H9 (cell line): ENCODE results near the gene PPP1R14C. TPM values are rescaled to one million over a fixed set of nuclear protein-coding genes. Genes with fewer than 3 reads are reported as not detected.

Experiments used
- DNase-seq: peaks from one replicate; pipeline ENCODE4 v3.0.0-alpha.2; 2017
- H2AFZ ChIP-seq: one replicate; pipeline ENCODE4 v1.6.1; 2013; ENCODE audit warnings: mild to moderate bottlenecking, low read length, control low read depth, moderate library complexity
- H2AK5ac ChIP-seq: 2 replicates; pipeline ENCODE4 v1.6.1; 2013; ENCODE audit warnings: low read length, control low read depth, mixed read lengths; ENCODE audit not compliant: insufficient read length
- H2BK120ac ChIP-seq: one replicate; pipeline ENCODE4 v1.6.1; 2013; ENCODE audit warnings: low read depth, mild to moderate bottlenecking, low read length, control low read depth, inconsistent platforms; ENCODE audit not compliant: poor library complexity, severe bottlenecking
- H2BK12ac ChIP-seq: 2 replicates; pipeline ENCODE4 v1.6.1; 2013; ENCODE audit warnings: low read length, control low read depth, mixed read lengths, low read depth; ENCODE audit not compliant: insufficient read length
- H2BK15ac ChIP-seq: 2 replicates; pipeline ENCODE4 v1.6.1; 2013; ENCODE audit warnings: low read depth, low read length, control low read depth
- H2BK20ac ChIP-seq: one replicate; pipeline ENCODE4 v1.6.1; 2013; ENCODE audit warnings: low read depth, mild to moderate bottlenecking, low read length, control low read depth, inconsistent platforms; ENCODE audit not compliant: poor library complexity, severe bottlenecking
- H2BK5ac ChIP-seq: 2 replicates; pipeline ENCODE4 v1.6.1; 2013; ENCODE audit warnings: low read length, control low read depth, mixed read lengths; ENCODE audit not compliant: insufficient read length
- H3K14ac ChIP-seq: 2 replicates; pipeline ENCODE4 v1.6.1; 2013; ENCODE audit warnings: low read length, control low read depth; ENCODE audit not compliant: insufficient read depth
- H3K18ac ChIP-seq: 2 replicates; pipeline ENCODE4 v1.6.1; 2013; ENCODE audit warnings: low read depth, mild to moderate bottlenecking, mixed read lengths, low read length, control low read depth; ENCODE audit not compliant: insufficient read length
- H3K23ac ChIP-seq: 2 replicates; pipeline ENCODE4 v1.6.1; 2013; ENCODE audit warnings: low read length, control low read depth, mixed read lengths, low read depth; ENCODE audit not compliant: insufficient read length
- H3K23me2 ChIP-seq: 2 replicates; pipeline ENCODE4 v1.6.1; 2013; ENCODE audit warnings: low read depth, mild to moderate bottlenecking, mixed read lengths, low read length, control low read depth; ENCODE audit not compliant: insufficient read length, poor library complexity, severe bottlenecking
- H3K27ac ChIP-seq: 2 replicates; pipeline ENCODE4 v1.5.1; 2013; ENCODE audit warnings: low read length, control low read depth, mixed read lengths, low read depth; ENCODE audit not compliant: insufficient read length
- H3K27me3 ChIP-seq: 2 replicates; pipeline ENCODE4 v1.6.1; 2013; ENCODE audit warnings: low read length, control low read depth, inconsistent platforms; ENCODE audit not compliant: insufficient read depth
- H3K4ac ChIP-seq: 2 replicates; pipeline ENCODE4 v1.6.1; 2013; ENCODE audit warnings: low read depth, mild to moderate bottlenecking, control low read depth, inconsistent platforms, low read length, moderate library complexity
- H3K4me1 ChIP-seq: 2 replicates; pipeline ENCODE4 v1.6.1; 2013; ENCODE audit warnings: low read length, control low read depth, inconsistent platforms; ENCODE audit not compliant: insufficient read depth
- H3K4me2 ChIP-seq: 2 replicates; pipeline ENCODE4 v1.6.1; 2013; ENCODE audit warnings: low read length, control low read depth, mixed read lengths; ENCODE audit not compliant: insufficient read length, insufficient read depth
- H3K56ac ChIP-seq: 2 replicates; pipeline ENCODE4 v1.6.1; 2013; ENCODE audit warnings: low read depth, mild to moderate bottlenecking, mixed read lengths, low read length, control low read depth; ENCODE audit not compliant: insufficient read length
- H3K79me1 ChIP-seq: 2 replicates; pipeline ENCODE4 v1.6.1; 2013; ENCODE audit warnings: low read depth, mild to moderate bottlenecking, moderate library complexity, low read length, control low read depth, inconsistent platforms; ENCODE audit not compliant: insufficient read depth, poor library complexity, severe bottlenecking
- H3K79me2 ChIP-seq: 2 replicates; pipeline ENCODE4 v1.6.1; 2013; ENCODE audit warnings: low read length, control low read depth, inconsistent platforms; ENCODE audit not compliant: insufficient read depth
- H3K9ac ChIP-seq: 2 replicates; pipeline ENCODE4 v1.6.1; 2013; ENCODE audit warnings: low read length, control low read depth, mixed read lengths; ENCODE audit not compliant: insufficient read length; ENCODE audit errors: extremely low read depth
- H3K9me3 ChIP-seq: one replicate; pipeline ENCODE4 v1.6.1; 2013; ENCODE audit warnings: low read depth, low read length, inconsistent platforms; ENCODE audit not compliant: control insufficient read depth
- H3T11ph ChIP-seq: one replicate; pipeline ENCODE4 v1.6.1; 2013; ENCODE audit warnings: mild to moderate bottlenecking, low read length, control low read depth, inconsistent platforms
- H4K20me1 ChIP-seq: one replicate; pipeline ENCODE4 v1.6.1; 2013; ENCODE audit not compliant: control insufficient read depth, insufficient read length, insufficient read depth
- H4K5ac ChIP-seq: 2 replicates; pipeline ENCODE4 v1.6.1; 2013; ENCODE audit warnings: low read depth, mild to moderate bottlenecking, mixed read lengths, low read length, control low read depth; ENCODE audit not compliant: insufficient read length
- H4K8ac ChIP-seq: replicated peaks from 2 replicates; pipeline ENCODE4 v1.6.1; 2013; ENCODE audit warnings: low read length, control low read depth, mixed read lengths, low read depth; ENCODE audit not compliant: insufficient read length
- H4K91ac ChIP-seq: 2 replicates; pipeline ENCODE4 v1.6.1; 2013; ENCODE audit warnings: low read depth, mild to moderate bottlenecking, moderate library complexity, mixed read lengths, low read length, control low read depth; ENCODE audit not compliant: insufficient read length
- H3K27ac Mint-ChIP-seq, 3 experiments: 2 replicates in 2 of 3; 3 replicates in 1 of 3; pipeline ENCODE4 v1.8.0; 2020 to 2021; ENCODE audit warnings: mixed read lengths in 3 of 3, mild to moderate bottlenecking in 1 of 3, moderate library complexity in 1 of 3
- H3K27me3 Mint-ChIP-seq: 2 replicates; pipeline ENCODE4 v1.8.0; 2021; ENCODE audit warnings: low read depth, mild to moderate bottlenecking, moderate library complexity, mixed read lengths
- H3K36me3 Mint-ChIP-seq, 3 experiments: 2 replicates in 2 of 3; 3 replicates in 1 of 3; pipeline ENCODE4 v1.8.0; 2020 to 2021; ENCODE audit warnings: low read depth in 3 of 3, mixed read lengths in 3 of 3; ENCODE audit not compliant: insufficient read depth in 1 of 3
- H3K4me1 Mint-ChIP-seq, 2 experiments: 2 replicates each; pipeline ENCODE4 v1.8.0; 2020; ENCODE audit warnings: mixed read lengths in 2 of 2
- H3K4me3 Mint-ChIP-seq, 2 experiments: 2 replicates in 1 of 2; 3 replicates in 1 of 2; pipeline ENCODE4 v1.8.0; 2020 to 2021; ENCODE audit warnings: mild to moderate bottlenecking in 2 of 2, mixed read lengths in 2 of 2, moderate library complexity in 1 of 2
- H3K9me3 Mint-ChIP-seq, 2 experiments: 2 replicates in 1 of 2; 3 replicates in 1 of 2; pipeline ENCODE4 v1.8.0; 2020; ENCODE audit warnings: mild to moderate bottlenecking in 2 of 2, mixed read lengths in 2 of 2, moderate library complexity in 1 of 2
- WGBS: extraction: QIAGEN DNeasy Blood & Tissue Kit; methylation state at CpG from one replicate; pipeline ENCODE4 v1.1.7; 2013; ENCODE audit warnings: missing lambda C conversion rate, low lambda C conversion rate, mixed read lengths; ENCODE audit not compliant: insufficient read length; ENCODE audit errors: extremely low coverage; 5-methylcytosine and 5-hydroxymethylcytosine counted together
- total RNA-seq: library from RNA; stranded (reverse); gene quantifications from 2 replicates; pipeline ENCODE4 v1.2.1, GENCODE V29; 2021
- TF ChIP-seq, protein P1 (sequence below): fragments of 200-600 bp; sonication (generic); conservative IDR thresholded peaks from 3 replicates; pipeline ENCODE4 v1.8.0; 2021; ENCODE audit warnings: antibody characterized with exemption, mild to moderate bottlenecking

The PPP1R14C gene
- total RNA-seq, 1 experiment from 2014 or later: 0.37 TPM

DNA sequence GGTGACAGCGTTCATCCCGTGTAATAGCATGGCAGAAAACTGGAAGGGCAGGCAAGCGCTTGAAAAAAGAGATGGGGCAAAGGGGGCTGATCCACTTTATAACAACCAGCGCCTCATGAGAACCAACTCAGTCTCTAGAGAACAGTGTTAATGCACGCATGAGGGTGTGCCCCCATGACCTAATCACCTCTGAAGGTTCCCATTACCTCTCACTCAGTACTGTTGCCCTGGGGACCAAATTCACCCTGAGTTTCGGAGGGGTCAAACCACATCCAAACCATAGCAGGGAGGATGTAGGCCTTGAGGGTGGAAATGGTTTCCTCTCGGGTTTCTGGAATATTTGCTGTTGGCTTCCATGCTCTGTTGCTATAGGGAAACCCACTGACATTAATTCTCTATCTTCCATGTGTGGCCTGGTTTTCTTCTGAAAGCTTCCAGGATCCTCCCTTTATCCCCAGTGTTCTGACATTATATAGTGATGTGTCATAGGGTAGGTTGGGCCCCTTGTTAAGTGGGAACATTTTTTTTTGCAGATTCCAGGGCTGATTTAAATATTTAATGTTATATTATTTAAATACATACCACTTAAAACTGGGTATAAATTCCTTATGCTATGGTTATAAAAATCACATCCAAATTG, 65.2 kb downstream of the PPP1R14C start:
- Histone ChIP-seq H3K18ac (no peak overlapping the region), H2AK5ac (no peak overlapping the region), H2BK12ac (no peak overlapping the region), H3T11ph (no peak overlapping the region), H2BK120ac (no peak overlapping the region), H3K79me1 (no peaks in the 10 kb centered on the region), H4K91ac (no peak overlapping the region), H3K4ac (no peak overlapping the region), H4K8ac (no peak overlapping the region), H3K27ac (no peak overlapping the region), H3K23ac (no peak overlapping the region), H4K20me1 (no peaks in the 10 kb centered on the region), H3K14ac (no peak overlapping the region), H2BK20ac (no peak overlapping the region), H2AFZ (no peak overlapping the region), H3K9ac (no peak overlapping the region), H3K9me3 (no peaks in the 10 kb centered on the region), H3K4me1 (0 out of 2 replicates have a peak, but pooled peaks cover 4% of the 10 kb centered on the region), H4K5ac (no peak overlapping the region), H3K56ac (no peak overlapping the region), H2BK15ac (no peak overlapping the region), H2BK5ac (no peak overlapping the region), H3K4me2 (no peak overlapping the region), H3K79me2 (no peaks in the 10 kb centered on the region), H3K27me3 (no peaks in the 10 kb centered on the region), H3K23me2 (no peaks in the 10 kb centered on the region)
- H3K27me3 Mint-ChIP-seq: peaks cover 27% of the 10 kb centered on the region
- DNase-seq: no peak
- H3K36me3 Mint-ChIP-seq: no peaks in the 10 kb centered on the region
- TF ChIP-seq, protein P1, sequence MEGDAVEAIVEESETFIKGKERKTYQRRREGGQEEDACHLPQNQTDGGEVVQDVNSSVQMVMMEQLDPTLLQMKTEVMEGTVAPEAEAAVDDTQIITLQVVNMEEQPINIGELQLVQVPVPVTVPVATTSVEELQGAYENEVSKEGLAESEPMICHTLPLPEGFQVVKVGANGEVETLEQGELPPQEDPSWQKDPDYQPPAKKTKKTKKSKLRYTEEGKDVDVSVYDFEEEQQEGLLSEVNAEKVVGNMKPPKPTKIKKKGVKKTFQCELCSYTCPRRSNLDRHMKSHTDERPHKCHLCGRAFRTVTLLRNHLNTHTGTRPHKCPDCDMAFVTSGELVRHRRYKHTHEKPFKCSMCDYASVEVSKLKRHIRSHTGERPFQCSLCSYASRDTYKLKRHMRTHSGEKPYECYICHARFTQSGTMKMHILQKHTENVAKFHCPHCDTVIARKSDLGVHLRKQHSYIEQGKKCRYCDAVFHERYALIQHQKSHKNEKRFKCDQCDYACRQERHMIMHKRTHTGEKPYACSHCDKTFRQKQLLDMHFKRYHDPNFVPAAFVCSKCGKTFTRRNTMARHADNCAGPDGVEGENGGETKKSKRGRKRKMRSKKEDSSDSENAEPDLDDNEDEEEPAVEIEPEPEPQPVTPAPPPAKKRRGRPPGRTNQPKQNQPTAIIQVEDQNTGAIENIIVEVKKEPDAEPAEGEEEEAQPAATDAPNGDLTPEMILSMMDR: no peak
- H3K4me3 Mint-ChIP-seq: no peak overlapping the region
- H3K27ac Mint-ChIP-seq: no peak overlapping the region
- H3K9me3 Mint-ChIP-seq: no peaks in the 10 kb centered on the region
- no CpG with 5 or more reads among the region's 7 CpGs for WGBS
- H3K4me1 Mint-ChIP-seq: peaks cover 0 to 6% of the 10 kb centered on the region in 2 experiments; a peak in 3 of 4 replicates
